GM12892 (cell line): ENCODE measurements around the gene PPIL1.

Experiments
- POLR2A ChIP-seq: IDR thresholded peaks from 2 replicates; pipeline ENCODE4 v1.6.1; 2011; ENCODE audit warnings: low read depth, low read length, control low read depth
- POLR2AphosphoS5 ChIP-seq: IDR thresholded peaks from 2 replicates; pipeline ENCODE4 v1.6.1; 2011; ENCODE audit warnings: low read depth, low read length, control low read depth
- TAF1 ChIP-seq: IDR thresholded peaks from 2 replicates; pipeline ENCODE4 v1.6.1; 2011; ENCODE audit warnings: low read depth, mild to moderate bottlenecking, control low read depth, low read length, borderline replicate concordance

DNA sequence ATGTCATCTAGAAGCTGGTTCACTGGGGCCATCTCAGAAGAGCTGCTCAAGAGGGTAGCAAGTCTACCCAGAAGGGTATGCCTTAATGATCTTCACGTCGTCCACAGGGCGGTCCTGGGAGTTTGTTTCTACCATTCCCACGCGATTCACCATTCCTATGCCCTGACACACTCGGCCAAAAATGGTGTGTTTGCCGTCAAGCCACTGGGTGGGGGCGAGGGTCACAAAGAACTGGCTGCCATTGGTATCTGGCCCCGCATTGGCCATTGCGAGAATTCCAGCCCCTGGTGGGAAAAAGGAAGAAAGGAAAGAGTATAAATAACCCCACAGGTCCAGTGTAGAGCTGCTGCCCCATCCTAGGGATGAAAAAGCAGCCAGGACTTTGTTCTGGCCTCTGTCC is 18.9 kb downstream of the PPIL1 start:
- no peak for TF ChIP-seq POLR2A
- TF ChIP-seq TAF1, result no peak
- no peak for TF ChIP-seq POLR2AphosphoS5
